WTC11 (cell line): Measurements from ENCODE around the gene HMCN1. TPM values are rescaled to one million over a fixed set of nuclear protein-coding genes. Genes with fewer than 3 reads are reported as not detected.

Experiments
- ATAC-seq: fragments of 200-7000 bp; cut with Tn5 transposase; 2 replicates; pipeline ENCODE4 v1.10.0; 2021; ENCODE audit warnings: mild to moderate bottlenecking, moderate library complexity
- CTCF ChIA-PET: fragments of 300-600 bp; sonication (Branson Sonifier 250); formaldehyde crosslinking; loops from one replicate; lab custom pipeline; 2021; ENCODE audit warnings: antibody characterized with exemption; lab: Charles Lee
- POLR2A ChIA-PET: fragments of 350-600 bp; sonication (Branson Sonifier 250); formaldehyde crosslinking; loops from one replicate; lab custom pipeline; 2021; ENCODE audit warnings: antibody characterized with exemption; lab: Charles Lee
- DNase-seq: peaks from one replicate; pipeline ENCODE4 v3.0.0; 2021; ENCODE audit warnings: low spot score
- H3K27ac Mint-ChIP-seq: 2 replicates; pipeline ENCODE4 v1.8.0; 2021; ENCODE audit warnings: mixed read lengths
- H3K27me3 Mint-ChIP-seq: 2 replicates; pipeline ENCODE4 v1.8.0; 2021; ENCODE audit warnings: low read depth, mild to moderate bottlenecking, moderate library complexity, mixed read lengths
- H3K36me3 Mint-ChIP-seq: 2 replicates; pipeline ENCODE4 v1.8.0; 2021; ENCODE audit warnings: mixed read lengths
- H3K4me1 Mint-ChIP-seq: 2 replicates; pipeline ENCODE4 v1.8.0; 2022; ENCODE audit warnings: mixed read lengths
- H3K4me3 Mint-ChIP-seq: 2 replicates; pipeline ENCODE4 v1.8.0; 2021; ENCODE audit warnings: mild to moderate bottlenecking, moderate library complexity, mixed read lengths
- H3K9me3 Mint-ChIP-seq: 2 replicates; pipeline ENCODE4 v1.8.0; 2021; ENCODE audit warnings: mixed read lengths
- AR ChIP-seq: fragments of 250-450 bp; sonication (Bioruptor Pico); IDR thresholded peaks from 2 replicates; pipeline ENCODE4 v1.9.0; 2021; ENCODE audit warnings: mild to moderate bottlenecking
- CBFB ChIP-seq: sonication (generic); formaldehyde crosslinking; IDR thresholded peaks from 2 replicates; pipeline ENCODE4 v1.8.1; 2022; ENCODE audit warnings: mild to moderate bottlenecking, low read depth, missing genetic modification reagents
- CTCF ChIP-seq: fragments of 200-600 bp; IDR thresholded peaks from 2 replicates; pipeline ENCODE4 v1.8.0; 2022; ENCODE audit warnings: antibody characterized with exemption
- E2F1 ChIP-seq: sonication (generic); formaldehyde crosslinking; IDR thresholded peaks from 2 replicates; pipeline ENCODE4 v1.8.0; 2022; ENCODE audit warnings: mild to moderate bottlenecking, missing genetic modification reagents
- ELF4 ChIP-seq: sonication (generic); formaldehyde crosslinking; IDR thresholded peaks from 2 replicates; pipeline ENCODE4 v1.8.1; 2022; ENCODE audit warnings: low read depth, mild to moderate bottlenecking, moderate library complexity, missing genetic modification reagents
- EMX1 ChIP-seq: fragments of 250-450 bp; sonication (Bioruptor Pico); IDR thresholded peaks from 2 replicates; pipeline ENCODE4 v1.8.0; 2021; ENCODE audit warnings: mild to moderate bottlenecking
- ESRRA ChIP-seq: sonication (generic); formaldehyde crosslinking; IDR thresholded peaks from 2 replicates; pipeline ENCODE4 v1.8.1; 2022; ENCODE audit warnings: mild to moderate bottlenecking, missing genetic modification reagents, borderline replicate concordance
- HMGA2 ChIP-seq: fragments of 250-450 bp; sonication (Bioruptor Pico); IDR thresholded peaks from 2 replicates; pipeline ENCODE4 v1.4.0; 2021; ENCODE audit warnings: mild to moderate bottlenecking, moderate library complexity
- JAZF1 ChIP-seq: fragments of 250-450 bp; sonication (Bioruptor Pico); IDR thresholded peaks from 2 replicates; pipeline ENCODE4 v1.9.0; 2021; ENCODE audit warnings: moderate library complexity, mild to moderate bottlenecking, inconsistent platforms
- MAX ChIP-seq: sonication (generic); formaldehyde crosslinking; IDR thresholded peaks from 2 replicates; pipeline ENCODE4 v1.8.0; 2022; ENCODE audit warnings: mild to moderate bottlenecking, missing genetic modification reagents
- NFYB ChIP-seq: sonication (generic); formaldehyde crosslinking; conservative IDR thresholded peaks from 2 replicates; pipeline ENCODE4 v1.8.0; 2022; ENCODE audit warnings: low read depth, missing genetic modification reagents
- NR3C1 ChIP-seq: sonication (generic); formaldehyde crosslinking; conservative IDR thresholded peaks from 2 replicates; pipeline ENCODE4 v1.8.1; 2023; ENCODE audit warnings: low read depth, mild to moderate bottlenecking, missing genetic modification reagents
- PRRX2 ChIP-seq: fragments of 250-450 bp; sonication (Bioruptor Pico); IDR thresholded peaks from 2 replicates; pipeline ENCODE4 v1.8.0; 2021; ENCODE audit warnings: mild to moderate bottlenecking
- SMAD3 ChIP-seq: sonication (generic); formaldehyde crosslinking; IDR thresholded peaks from 2 replicates; pipeline ENCODE4 v1.8.0; 2022; ENCODE audit warnings: missing genetic modification reagents, mild to moderate bottlenecking, borderline replicate concordance
- STAT6 ChIP-seq: sonication (generic); formaldehyde crosslinking; conservative IDR thresholded peaks from 2 replicates; pipeline ENCODE4 v1.8.1; 2023; ENCODE audit warnings: mild to moderate bottlenecking, low read depth, missing genetic modification reagents, moderate library complexity
- TEAD1 ChIP-seq: sonication (generic); formaldehyde crosslinking; IDR thresholded peaks from 2 replicates; pipeline ENCODE4 v1.8.0; 2022; ENCODE audit warnings: mild to moderate bottlenecking, missing genetic modification reagents
- ZBTB21 ChIP-seq: sonication (generic); formaldehyde crosslinking; IDR thresholded peaks from 2 replicates; pipeline ENCODE4 v1.8.1; 2023; ENCODE audit warnings: mild to moderate bottlenecking, missing genetic modification reagents, borderline replicate concordance
- ZBTB43 ChIP-seq: sonication (generic); formaldehyde crosslinking; IDR thresholded peaks from 2 replicates; pipeline ENCODE4 v1.8.1; 2023; ENCODE audit warnings: mild to moderate bottlenecking, missing genetic modification reagents
- ZNF121 ChIP-seq: sonication (generic); formaldehyde crosslinking; IDR thresholded peaks from 2 replicates; pipeline ENCODE4 v1.8.0; 2023; ENCODE audit warnings: missing genetic modification reagents
- ZNF138 ChIP-seq: sonication (generic); formaldehyde crosslinking; conservative IDR thresholded peaks from 2 replicates; pipeline ENCODE4 v1.8.1; 2022; ENCODE audit warnings: mild to moderate bottlenecking, moderate library complexity, missing genetic modification reagents
- ZNF263 ChIP-seq: sonication (generic); formaldehyde crosslinking; IDR thresholded peaks from 2 replicates; pipeline ENCODE4 v1.8.1; 2022; ENCODE audit warnings: low read depth, mild to moderate bottlenecking, moderate library complexity, missing genetic modification reagents
- ZNF317 ChIP-seq: sonication (generic); formaldehyde crosslinking; IDR thresholded peaks from 2 replicates; pipeline ENCODE4 v1.8.1; 2023; ENCODE audit warnings: low read depth, mild to moderate bottlenecking, moderate library complexity, missing genetic modification reagents, borderline replicate concordance
- ZNF416 ChIP-seq: fragments of 250-450 bp; sonication (Bioruptor Pico); IDR thresholded peaks from 2 replicates; pipeline ENCODE4 v1.9.0; 2021; ENCODE audit warnings: mild to moderate bottlenecking, inconsistent platforms
- total RNA-seq: library from RNA; stranded (reverse); gene quantifications from 3 replicates; pipeline ENCODE4 v1.2.3, GENCODE V29; 2021

HMCN1 gene
- total RNA-seq, 1 experiment from 2014 or later = 5.6 TPM

- no peak for TF ChIP-seq ZNF416 (CRISPR knock-in tag)
- TF ChIP-seq CBFB (CRISPR knock-in tag) = no peak
- TF ChIP-seq ZBTB21 (CRISPR knock-in tag) = no peak
- no peak for TF ChIP-seq STAT6 (CRISPR knock-in tag)
- TF ChIP-seq HMGA2 (CRISPR knock-in tag) = no peak
- no peak for TF ChIP-seq ZNF317 (CRISPR knock-in tag)
- TF ChIP-seq, all 79 proteins: peak for 0
- no peak for ATAC-seq
- H3K27me3 Mint-ChIP-seq = no peaks in the 10 kb centered on the region
- H3K36me3 Mint-ChIP-seq = no peaks in the 10 kb centered on the region
- ChIA-PET CTCF (no interaction called here), POLR2A (no interaction called here)
- H3K4me1 Mint-ChIP-seq = no peaks in the 10 kb centered on the region
- H3K4me3 Mint-ChIP-seq = no peak overlapping the region
- no peaks in the 10 kb centered on the region for H3K9me3 Mint-ChIP-seq
- no peak overlapping the region for H3K27ac Mint-ChIP-seq
- DNase-seq = no peak
Measured at GRCh38 chr1:186129758-186130157, 395.6 kb downstream of the HMCN1 start.

GRCh38 chr1:186139115-186139514 is 404.9 kb downstream of the HMCN1 start:
- no peak for ATAC-seq
- no peak for DNase-seq
- ChIA-PET CTCF (no interaction called here), POLR2A (no interaction called here)
- Mint-ChIP-seq H3K36me3 (peaks cover 13% of the 10 kb centered on the region), H3K27ac (no peak overlapping the region), H3K27me3 (no peaks in the 10 kb centered on the region), H3K4me1 (peaks cover 8% of the 10 kb centered on the region; the same call in 1 of the 2 replicates), H3K4me3 (no peak overlapping the region), H3K9me3 (peaks cover 17% of the 10 kb centered on the region)
- TF ChIP-seq ZNF317 (CRISPR knock-in tag) (no peak), ESRRA (CRISPR knock-in tag) (no peak), ZNF138 (no peak), PRRX2 (CRISPR knock-in tag) (no peak), NFYB (CRISPR knock-in tag) (no peak), JAZF1 (CRISPR knock-in tag) (no peak), ZBTB43 (CRISPR knock-in tag) (no peak), SMAD3 (CRISPR knock-in tag) (no peak), NR3C1 (CRISPR knock-in tag) (no peak), TEAD1 (no peak), AR (CRISPR knock-in tag) (no peak)

- no peak for TF ChIP-seq E2F1 (CRISPR knock-in tag)
- TF ChIP-seq CTCF = no peak
- no peak for TF ChIP-seq MAX
- TF ChIP-seq ZNF263 (CRISPR knock-in tag) = no peak
- TF ChIP-seq EMX1 (CRISPR knock-in tag) = no peak
- TF ChIP-seq JAZF1 (CRISPR knock-in tag) = no peak
- no peak for TF ChIP-seq ELF4 (CRISPR knock-in tag)
- TF ChIP-seq ZBTB21 (CRISPR knock-in tag) = no peak
- no peak for TF ChIP-seq ZNF121
- Mint-ChIP-seq H3K27ac (no peak overlapping the region), H3K36me3 (peaks cover 13% of the 10 kb centered on the region), H3K27me3 (no peaks in the 10 kb centered on the region), H3K9me3 (peaks cover 17% of the 10 kb centered on the region), H3K4me1 (peaks cover 8% of the 10 kb centered on the region; the same call in 1 of the 2 replicates), H3K4me3 (no peak overlapping the region)
- DNase-seq (no peak), ATAC-seq (no peak)
- POLR2A ChIA-PET = no interaction called here
- CTCF ChIA-PET = no interaction called here
Measured at GRCh38 chr1:186139701-186140100, 405.5 kb downstream of the HMCN1 start.
